HL-60 (cell line): ENCODE data around the gene C6orf136.

Experiments
- DNase-seq, 2 experiments: peaks; one replicate each; pipeline ENCODE4 v3.0.0-alpha.2; 2010 to 2020; ENCODE audit warnings: low read depth in 1 of 2, low spot score in 1 of 2
- H3K27ac ChIP-seq: fragments of 250-450 bp; sonication (Bioruptor Pico); replicated peaks from 2 replicates; pipeline ENCODE4 v1.5.1; 2020; ENCODE audit warnings: mild to moderate bottlenecking, moderate library complexity
- H3K27me3 ChIP-seq: fragments of 250-450 bp; sonication (Bioruptor Pico); 2 replicates; pipeline ENCODE4 v1.5.1; 2021; ENCODE audit warnings: mild to moderate bottlenecking, moderate library complexity; ENCODE audit not compliant: insufficient read depth, poor library complexity, severe bottlenecking
- H3K4me3 ChIP-seq: replicated peaks from 2 replicates; pipeline ENCODE4 v1.5.1; 2011; ENCODE audit warnings: mild to moderate bottlenecking, control low read depth, low read length; ENCODE audit not compliant: insufficient read depth
- CTCF ChIP-seq: IDR thresholded peaks from one replicate; pipeline ENCODE4 v1.5.1; 2011; ENCODE audit warnings: low read length, control low read depth, inconsistent platforms; ENCODE audit not compliant: insufficient read depth
- GABPA ChIP-seq: IDR thresholded peaks from 2 replicates; pipeline ENCODE4 v1.6.1; 2012; ENCODE audit warnings: low read depth
- POLR2AphosphoS5 ChIP-seq: IDR thresholded peaks from 2 replicates; pipeline ENCODE4 v1.6.1; 2012; ENCODE audit warnings: low read depth
- SPI1 ChIP-seq: IDR thresholded peaks from 2 replicates; pipeline ENCODE4 v1.6.1; 2012; ENCODE audit warnings: low read depth, mild to moderate bottlenecking, borderline replicate concordance
- TF ChIP-seq, protein P1 (sequence below): IDR thresholded peaks from 2 replicates; pipeline ENCODE4 v1.6.1; 2012; ENCODE audit warnings: low read depth; ENCODE audit not compliant: insufficient replicate concordance

The C6orf136 gene

DNA sequence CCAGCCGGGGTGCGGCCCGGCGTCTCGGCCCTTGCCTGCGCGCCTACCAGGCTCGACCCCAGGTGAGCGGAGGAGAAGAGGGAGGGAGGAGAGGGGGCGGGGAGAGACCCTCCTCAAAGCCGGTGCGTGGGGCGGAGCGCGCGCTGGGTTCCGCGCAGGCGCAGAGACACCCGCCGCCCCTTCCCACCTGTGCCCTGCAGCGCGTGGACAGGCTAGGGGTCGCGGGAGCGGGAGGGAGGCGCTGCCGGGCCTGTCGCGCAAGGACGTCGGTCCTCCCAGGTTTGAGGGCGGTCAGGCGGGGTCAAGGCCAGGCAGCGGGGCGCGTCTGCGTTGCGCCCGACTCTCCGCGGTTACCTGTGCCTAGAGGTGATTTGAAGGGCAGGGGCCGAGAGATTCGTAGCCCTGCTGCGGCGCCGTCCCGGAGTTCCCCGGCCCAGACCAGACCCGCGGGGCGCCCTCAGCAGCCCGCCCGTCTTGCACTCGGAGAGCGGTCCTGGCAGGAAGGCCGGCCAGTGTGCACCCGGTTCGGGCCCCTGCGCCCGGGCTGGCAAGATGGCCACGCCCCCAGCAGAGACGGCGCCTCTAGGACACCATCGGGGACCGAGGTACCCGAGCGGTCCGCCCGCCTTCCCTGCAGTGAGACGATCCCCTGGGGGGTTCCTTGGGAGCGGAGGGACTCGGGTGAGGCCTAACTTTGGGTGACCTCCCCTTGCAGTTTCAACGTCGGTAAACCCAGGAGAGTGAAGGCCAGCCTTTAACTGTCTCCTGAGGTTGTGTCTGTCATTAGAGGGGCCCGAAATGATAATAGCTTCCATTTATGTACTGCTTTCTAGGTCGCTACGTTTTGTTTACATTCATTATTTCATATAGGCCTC lies 546 bp downstream of the C6orf136 start:
- no peak for TF ChIP-seq SPI1
- peak; percentile 66 for TF ChIP-seq POLR2AphosphoS5
- peak; percentile 76 to 81 for DNase-seq
- Histone ChIP-seq H3K27me3 (no peaks in the 10 kb centered on the region), H3K27ac (peak overlapping the region; percentile 93), H3K4me3 (peak overlapping the region; percentile 96)

DNA sequence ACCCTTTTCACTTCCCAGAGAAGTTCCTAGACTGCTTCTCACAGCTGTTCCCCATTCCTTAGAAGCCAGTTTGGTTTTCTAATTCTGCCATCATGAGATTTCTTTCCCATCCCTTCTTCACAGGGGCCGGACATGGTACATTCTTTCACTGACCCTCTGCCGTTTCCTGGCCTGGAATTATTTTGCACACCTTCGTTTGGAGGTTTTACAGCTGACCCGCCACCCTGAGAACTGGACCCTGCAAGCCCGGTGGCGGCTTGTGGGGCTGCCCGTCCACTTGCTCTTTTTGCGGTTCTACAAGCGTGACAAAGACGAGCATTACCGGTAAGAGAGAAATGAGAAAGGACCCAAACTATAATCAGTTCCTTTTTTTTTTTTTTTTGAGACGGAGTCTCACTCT lies 4.2 kb downstream of the C6orf136 start:
- DNase-seq, result no peak
- no peak overlapping the region for H3K27ac ChIP-seq
- no peaks in the 10 kb centered on the region for H3K27me3 ChIP-seq
- H3K4me3 ChIP-seq, result no peak overlapping the region
- TF ChIP-seq GABPA (no peak), SPI1 (no peak)

DNA sequence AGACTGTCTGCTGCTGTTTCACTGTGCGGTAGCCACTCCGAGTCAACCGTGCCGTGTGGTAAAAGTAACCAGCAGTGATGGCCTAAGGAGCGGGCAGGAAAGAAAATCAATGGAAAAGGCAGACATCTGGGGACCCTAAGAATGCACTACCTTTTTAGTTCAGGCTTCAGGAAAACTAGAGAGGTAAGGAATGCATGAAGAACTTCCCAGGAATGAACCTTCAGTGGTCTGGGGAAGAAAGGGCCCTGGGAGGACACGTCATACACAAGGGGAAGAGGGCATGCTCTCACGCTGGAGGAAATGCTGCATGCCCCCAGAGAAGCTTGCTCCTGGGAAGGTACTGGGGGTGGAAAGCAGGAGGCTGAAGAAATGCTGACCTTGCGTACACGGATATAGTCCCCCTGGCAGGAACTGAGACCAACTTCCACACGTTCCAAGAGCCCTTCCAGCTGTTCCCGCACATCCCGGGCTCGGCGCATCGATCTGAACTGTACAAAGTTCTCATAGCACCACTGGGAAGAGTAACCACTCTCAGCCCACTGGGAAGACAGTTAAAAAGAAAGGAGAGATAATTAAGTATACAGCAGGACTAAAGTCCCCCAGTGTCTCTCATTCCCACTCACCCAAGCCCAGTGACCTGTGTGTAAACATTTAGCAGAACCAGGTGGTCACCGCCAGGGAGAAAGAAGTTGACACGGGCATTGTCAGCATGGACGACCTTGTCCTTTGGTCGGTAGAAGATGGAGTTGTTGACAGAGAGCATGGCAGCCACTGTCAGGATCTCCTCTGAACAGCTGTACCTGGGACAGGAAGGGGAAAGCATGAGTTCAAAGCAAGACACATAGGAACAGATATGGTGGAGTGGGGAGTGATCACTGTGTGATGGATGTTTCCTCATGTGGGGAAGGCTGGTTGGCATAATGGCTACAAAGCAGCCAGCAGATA lies 8.1 kb downstream of the C6orf136 start:
- Histone ChIP-seq H3K27me3 (no peaks in the 10 kb centered on the region), H3K27ac (no peak overlapping the region; the same call in 1 of the 2 replicates), H3K4me3 (no peak overlapping the region)
- TF ChIP-seq CTCF, result no peak
- TF ChIP-seq SPI1, result no peak
- no peak for TF ChIP-seq POLR2AphosphoS5
- TF ChIP-seq, protein P1, sequence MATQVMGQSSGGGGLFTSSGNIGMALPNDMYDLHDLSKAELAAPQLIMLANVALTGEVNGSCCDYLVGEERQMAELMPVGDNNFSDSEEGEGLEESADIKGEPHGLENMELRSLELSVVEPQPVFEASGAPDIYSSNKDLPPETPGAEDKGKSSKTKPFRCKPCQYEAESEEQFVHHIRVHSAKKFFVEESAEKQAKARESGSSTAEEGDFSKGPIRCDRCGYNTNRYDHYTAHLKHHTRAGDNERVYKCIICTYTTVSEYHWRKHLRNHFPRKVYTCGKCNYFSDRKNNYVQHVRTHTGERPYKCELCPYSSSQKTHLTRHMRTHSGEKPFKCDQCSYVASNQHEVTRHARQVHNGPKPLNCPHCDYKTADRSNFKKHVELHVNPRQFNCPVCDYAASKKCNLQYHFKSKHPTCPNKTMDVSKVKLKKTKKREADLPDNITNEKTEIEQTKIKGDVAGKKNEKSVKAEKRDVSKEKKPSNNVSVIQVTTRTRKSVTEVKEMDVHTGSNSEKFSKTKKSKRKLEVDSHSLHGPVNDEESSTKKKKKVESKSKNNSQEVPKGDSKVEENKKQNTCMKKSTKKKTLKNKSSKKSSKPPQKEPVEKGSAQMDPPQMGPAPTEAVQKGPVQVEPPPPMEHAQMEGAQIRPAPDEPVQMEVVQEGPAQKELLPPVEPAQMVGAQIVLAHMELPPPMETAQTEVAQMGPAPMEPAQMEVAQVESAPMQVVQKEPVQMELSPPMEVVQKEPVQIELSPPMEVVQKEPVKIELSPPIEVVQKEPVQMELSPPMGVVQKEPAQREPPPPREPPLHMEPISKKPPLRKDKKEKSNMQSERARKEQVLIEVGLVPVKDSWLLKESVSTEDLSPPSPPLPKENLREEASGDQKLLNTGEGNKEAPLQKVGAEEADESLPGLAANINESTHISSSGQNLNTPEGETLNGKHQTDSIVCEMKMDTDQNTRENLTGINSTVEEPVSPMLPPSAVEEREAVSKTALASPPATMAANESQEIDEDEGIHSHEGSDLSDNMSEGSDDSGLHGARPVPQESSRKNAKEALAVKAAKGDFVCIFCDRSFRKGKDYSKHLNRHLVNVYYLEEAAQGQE, result no peak
- TF ChIP-seq GABPA, result no peak
- no peak for DNase-seq

- H3K27me3 ChIP-seq, result no peaks in the 10 kb centered on the region
- DNase-seq, result no peak
- no peak overlapping the region for H3K27ac ChIP-seq
- H3K4me3 ChIP-seq, result no peak overlapping the region
- no peak for TF ChIP-seq POLR2AphosphoS5
- TF ChIP-seq, protein P1, result no peak
- no peak for TF ChIP-seq GABPA
- TF ChIP-seq SPI1, result no peak
- no peak for TF ChIP-seq CTCF
Observed at GRCh38 chr6:30655743-30656094, 8.8 kb downstream of the C6orf136 start.
